HG03342 (cell line): ENCODE data around the gene TRAF3IP1.
"Not testable (repeated sequence)": the region's sequence is repeated elsewhere in the genome, so short reads cannot be mapped to it uniquely, and the experiment has no call there.

Source experiments
- ATAC-seq: cut with Tn5 transposase; IDR thresholded peaks from one replicate; pipeline ENCODE4 v1.9.1; 2021; ENCODE audit warnings: mild to moderate bottlenecking, moderate library complexity; ENCODE audit not compliant: unreplicated experiment

Gene TRAF3IP1

GRCh38 chr2:238305965-238306671 is 14.2 kb upstream of the TRAF3IP1 start:
- no peak for ATAC-seq

- ATAC-seq, result no peak
These were observed 13.7 kb upstream of the TRAF3IP1 start for GRCh38 chr2:238306672-238306998.

GRCh38 chr2:238308177-238308576 is 12.1 kb upstream of the TRAF3IP1 start:
- no peak for ATAC-seq

GRCh38 chr2:238310721-238311120 is 9.6 kb upstream of the TRAF3IP1 start:
- not testable (repeated sequence) for ATAC-seq

- no peak for ATAC-seq
These were observed 6.9 kb upstream of the TRAF3IP1 start for GRCh38 chr2:238313289-238313990.

GRCh38 chr2:238313991-238314350 is 6.3 kb upstream of the TRAF3IP1 start:
- ATAC-seq, result no peak

- ATAC-seq, result no peak
These were observed 5.7 kb upstream of the TRAF3IP1 start for GRCh38 chr2:238314576-238314975.

- no peak for ATAC-seq
These were observed 5.2 kb upstream of the TRAF3IP1 start for GRCh38 chr2:238315031-238315595.

GRCh38 chr2:238320648-238321281 is 447 bp downstream of the TRAF3IP1 start:
- ATAC-seq, result peak; percentile 44

GRCh38 chr2:238321467-238321866 is 1.1 kb downstream of the TRAF3IP1 start:
- ATAC-seq, result no peak

- ATAC-seq, result no peak
These were observed 1.7 kb downstream of the TRAF3IP1 start for GRCh38 chr2:238322001-238322411.

- ATAC-seq, result not testable (repeated sequence)
These were observed 3.9 kb downstream of the TRAF3IP1 start for GRCh38 chr2:238324248-238324647.

- ATAC-seq, result no peak
These were observed 5.4 kb downstream of the TRAF3IP1 start for GRCh38 chr2:238325694-238326093.

GRCh38 chr2:238326801-238327365 is 6.6 kb downstream of the TRAF3IP1 start:
- ATAC-seq, result no peak

- ATAC-seq, result no peak
These were observed 7.4 kb downstream of the TRAF3IP1 start for GRCh38 chr2:238327751-238328150.

- ATAC-seq, result no peak
These were observed 10.1 kb downstream of the TRAF3IP1 start for GRCh38 chr2:238330391-238330790.

- no peak for ATAC-seq
These were observed 11.6 kb downstream of the TRAF3IP1 start for GRCh38 chr2:238331916-238332315.

- no peak for ATAC-seq
These were observed 14.6 kb downstream of the TRAF3IP1 start for GRCh38 chr2:238334885-238335284.

GRCh38 chr2:238335591-238335990 is 15.3 kb downstream of the TRAF3IP1 start:
- ATAC-seq, result not testable (repeated sequence)

- ATAC-seq, result no peak
These were observed 15.8 kb downstream of the TRAF3IP1 start for GRCh38 chr2:238336151-238336550.

GRCh38 chr2:238336793-238337444 is 16.6 kb downstream of the TRAF3IP1 start:
- no peak for ATAC-seq
